IMR-90 (cell line): ENCODE results near the gene RHOBTB1. TPM values are rescaled to one million over a fixed set of nuclear protein-coding genes. Genes with fewer than 3 reads are reported as not detected.

Experiments used
- ATAC-seq: fragments of 200-7000 bp; cut with Tn5 transposase; 2 replicates; pipeline ENCODE4 v1.9.1; 2020; ENCODE audit warnings: low read depth, mild to moderate bottlenecking, moderate library complexity
- BruUV-seq: library from RNA; stranded (reverse); fragments of 400-500 nt; replicated peaks from 2 replicates; lab custom pipeline; 2021; lab: Mats Ljungman, UMichigan
- CTCF ChIA-PET: fragments of 300-600 bp; formaldehyde crosslinking; extraction: SDS; loops from one replicate; lab custom pipeline; 2021; ENCODE audit warnings: antibody characterized with exemption; lab: Yijun Ruan, JAX
- POLR2A ChIA-PET: fragments of 300-600 bp; sonication (Branson Sonifier 250); formaldehyde crosslinking; loops from one replicate; lab custom pipeline; 2022; ENCODE audit warnings: antibody characterized with exemption; ENCODE audit not compliant: unreplicated experiment; lab: Charles Lee
- DNase-seq: peaks from one replicate; pipeline ENCODE4 v3.0.0; 2013
- H2AFZ ChIP-seq: replicated peaks from 2 replicates; pipeline ENCODE3; 2013; ENCODE audit warnings: low read length, mild to moderate bottlenecking; ENCODE audit not compliant: poor library complexity
- H2AK5ac ChIP-seq: 2 replicates; pipeline ENCODE4 v1.6.1; 2013; ENCODE audit warnings: low read depth, low read length, inconsistent platforms
- H2AK9ac ChIP-seq: replicated peaks from 2 replicates; pipeline ENCODE3; 2013; ENCODE audit warnings: mild to moderate bottlenecking, low read depth, low read length, moderate library complexity; ENCODE audit not compliant: poor library complexity
- H2BK120ac ChIP-seq: 2 replicates; pipeline ENCODE4 v1.6.1; 2013; ENCODE audit warnings: low read depth, low read length, inconsistent platforms
- H2BK15ac ChIP-seq: 3 replicates; pipeline ENCODE4 v1.6.1; 2013; ENCODE audit warnings: low read depth, low read length, inconsistent platforms
- H2BK20ac ChIP-seq: 2 replicates; pipeline ENCODE4 v1.6.1; 2013; ENCODE audit warnings: low read depth, mild to moderate bottlenecking, inconsistent platforms, low read length, moderate library complexity
- H2BK5ac ChIP-seq: 2 replicates; pipeline ENCODE4 v1.6.1; 2013; ENCODE audit warnings: mild to moderate bottlenecking, low read depth, low read length, inconsistent platforms; ENCODE audit not compliant: poor library complexity, severe bottlenecking
- H3K14ac ChIP-seq: replicated peaks from 2 replicates; pipeline ENCODE4 v1.6.1; 2013; ENCODE audit warnings: low read depth, low read length, inconsistent platforms
- H3K18ac ChIP-seq: 2 replicates; pipeline ENCODE4 v1.6.1; 2013; ENCODE audit warnings: low read depth, low read length, control low read depth
- H3K23ac ChIP-seq: 2 replicates; pipeline ENCODE4 v1.6.1; 2013; ENCODE audit warnings: low read depth, low read length, inconsistent platforms
- H3K27ac ChIP-seq: 2 replicates; pipeline ENCODE4 v1.5.1; 2013; ENCODE audit warnings: mild to moderate bottlenecking, control low read depth, low read length; ENCODE audit not compliant: insufficient read depth
- H3K27me3 ChIP-seq: 2 replicates; pipeline ENCODE4 v1.6.1; 2013; ENCODE audit warnings: low read length; ENCODE audit not compliant: control insufficient read depth, insufficient read depth
- H3K36me3 ChIP-seq: 2 replicates; pipeline ENCODE4 v1.6.1; 2013; ENCODE audit warnings: low read length, mixed read lengths; ENCODE audit not compliant: control insufficient read depth, insufficient read depth
- H3K4ac ChIP-seq: 2 replicates; pipeline ENCODE4 v1.6.1; 2013; ENCODE audit warnings: low read depth, low read length, inconsistent platforms
- H3K4me1 ChIP-seq: 2 replicates; pipeline ENCODE4 v1.6.1; 2013; ENCODE audit warnings: low read length, mixed read lengths; ENCODE audit not compliant: control insufficient read depth, insufficient read depth
- H3K4me2 ChIP-seq: 2 replicates; pipeline ENCODE4 v1.6.1; 2013; ENCODE audit warnings: low read depth, mild to moderate bottlenecking, control low read depth, low read length, moderate library complexity
- H3K4me3 ChIP-seq: 2 replicates; pipeline ENCODE4 v1.5.1; 2013; ENCODE audit warnings: low read depth, mild to moderate bottlenecking, control low read depth, low read length, moderate library complexity; ENCODE audit not compliant: insufficient read depth
- H3K56ac ChIP-seq: 2 replicates; pipeline ENCODE4 v1.6.1; 2013; ENCODE audit warnings: low read length, inconsistent platforms; ENCODE audit not compliant: insufficient read depth; ENCODE audit errors: extremely low read depth
- H3K79me1 ChIP-seq, 2 experiments: 2 replicates each; pipeline ENCODE4 v1.6.1; 2013; ENCODE audit warnings: low read length in 2 of 2, inconsistent platforms in 1 of 2, low read depth in 1 of 2
- H3K9ac ChIP-seq: 2 replicates; pipeline ENCODE4 v1.6.1; 2013; ENCODE audit warnings: low read depth, low read length, control low read depth
- H3K9me1 ChIP-seq: 2 replicates; pipeline ENCODE4 v1.6.1; 2013; ENCODE audit warnings: low read length, inconsistent platforms; ENCODE audit not compliant: insufficient read depth
- H3K9me3 ChIP-seq: 2 replicates; pipeline ENCODE4 v1.6.1; 2013; ENCODE audit warnings: low read length; ENCODE audit not compliant: control insufficient read depth, insufficient read depth
- H4K20me1 ChIP-seq: 2 replicates; pipeline ENCODE4 v1.6.1; 2013; ENCODE audit warnings: low read length, inconsistent platforms; ENCODE audit not compliant: insufficient read depth
- H4K5ac ChIP-seq: 2 replicates; pipeline ENCODE4 v1.6.1; 2013; ENCODE audit warnings: mild to moderate bottlenecking, low read depth, low read length, control low read depth
- H4K8ac ChIP-seq, 2 experiments: 2 replicates each; pipeline ENCODE4 v1.6.1; 2013; ENCODE audit warnings: low read depth in 2 of 2, low read length in 2 of 2, control low read depth in 1 of 2, inconsistent platforms in 1 of 2
- H4K91ac ChIP-seq: 2 replicates; pipeline ENCODE4 v1.6.1; 2013; ENCODE audit warnings: low read depth, low read length, inconsistent platforms; ENCODE audit not compliant: insufficient read depth
- BHLHE40 ChIP-seq: fragments of 150-350 bp; IDR thresholded peaks from 2 replicates; pipeline ENCODE4 v1.6.1; 2016; ENCODE audit warnings: mild to moderate bottlenecking, low read depth, low read length
- CEBPB ChIP-seq: IDR thresholded peaks from 2 replicates; pipeline ENCODE4 v1.6.1; 2012; ENCODE audit warnings: low read depth, low read length, improper control_type of control experiment
- CTCF ChIP-seq: conservative IDR thresholded peaks from 2 replicates; pipeline ENCODE4 v1.5.1; 2012; ENCODE audit warnings: mild to moderate bottlenecking, low read depth, low read length, improper control_type of control experiment
- FOS ChIP-seq: fragments of 150-350 bp; IDR thresholded peaks from 2 replicates; pipeline ENCODE4 v1.6.1; 2016; ENCODE audit warnings: low read depth, low read length
- MAFK ChIP-seq: IDR thresholded peaks from 2 replicates; pipeline ENCODE4 v1.6.1; 2012; ENCODE audit warnings: low read depth, low read length, improper control_type of control experiment
- MAZ ChIP-seq: IDR thresholded peaks from 2 replicates; pipeline ENCODE4 v1.6.1; 2012; ENCODE audit warnings: low read depth, mild to moderate bottlenecking, low read length, improper control_type of control experiment, moderate library complexity, borderline replicate concordance
- NFE2L2 ChIP-seq: fragments of 150-350 bp; IDR thresholded peaks from 2 replicates; pipeline ENCODE4 v1.6.1; 2016; ENCODE audit warnings: low read depth, mild to moderate bottlenecking, low read length
- POLR2A ChIP-seq: IDR thresholded peaks from 2 replicates; pipeline ENCODE4 v1.6.1; 2012; ENCODE audit warnings: mild to moderate bottlenecking, low read depth, low read length
- RCOR1 ChIP-seq: IDR thresholded peaks from 2 replicates; pipeline ENCODE4 v1.6.1; 2012; ENCODE audit warnings: mild to moderate bottlenecking, low read length, improper control_type of control experiment; ENCODE audit not compliant: insufficient replicate concordance
- RFX5 ChIP-seq: IDR thresholded peaks from 2 replicates; pipeline ENCODE4 v1.8.0; 2012; ENCODE audit warnings: low read depth, mild to moderate bottlenecking, low read length, moderate library complexity
- SMC3 ChIP-seq: fragments of 150-350 bp; IDR thresholded peaks from 2 replicates; pipeline ENCODE4 v1.6.1; 2016; ENCODE audit warnings: low read depth, mild to moderate bottlenecking, antibody characterized with exemption, low read length, moderate library complexity
- WGBS, 2 experiments: methylation state at CpG; one replicate each; pipeline versions ENCODE4 v1.1.5 to v1.1.7; 2013; ENCODE audit warnings: missing lambda C conversion rate in 2 of 2; ENCODE audit not compliant: insufficient read length in 1 of 2; ENCODE audit errors: extremely low coverage in 2 of 2; 5-methylcytosine and 5-hydroxymethylcytosine counted together
- dilution Hi-C: fragments of 300-500 bp; cut with HindIII; formaldehyde crosslinking; loops from one replicate; pipeline ENCODE4 v1.14.3; 2018; ENCODE audit warnings: low sequenced_read_pairs; ENCODE audit not compliant: unreplicated experiment
- in situ Hi-C: fragments of 300-500 bp; cut with MboI; formaldehyde crosslinking; loops from 3 replicates; pipeline ENCODE4 v1.14.3; 2019; ENCODE audit warnings: low sequenced_read_pairs, inconsistent platforms, mixed read lengths
- intact Hi-C: fragments of 100-400 bp; cut with micrococcal nuclease; formaldehyde crosslinking; loops from 2 replicates; pipeline ENCODE4 v1.10.0; 2022
- polyA plus RNA-seq, 3 experiments: library from polyadenylated mRNA; depleted of rRNA; stranded (reverse); fragments of >200 nt; gene quantifications; 2 replicates each; pipeline ENCODE4 v1.2.3, GENCODE V29; 2012; ENCODE audit warnings: low replicate concordance in 1 of 3
- total RNA-seq: library from RNA; depleted of rRNA; stranded (reverse); fragments of >200 nt; gene quantifications from 2 replicates; pipeline ENCODE4 v1.2.3, GENCODE V29; 2012
- TF ChIP-seq, protein P1 (sequence below): fragments of 150-350 bp; IDR thresholded peaks from 2 replicates; pipeline ENCODE4 v1.6.1; 2017; ENCODE audit warnings: mild to moderate bottlenecking, antibody characterized with exemption, low read length, low read depth

The RHOBTB1 gene
- total and polyA plus RNA-seq, 2 of the 4 experiments (the other 2 are of a cell fraction), result 8.9 to 15.2 TPM

GRCh38 chr10:60892571-60892970 lies 51.4 kb downstream of the RHOBTB1 start:
- Histone ChIP-seq H3K4me2 (no peak overlapping the region), H3K4me1 (peaks cover 3% of the 10 kb centered on the region), H4K8ac (no peak overlapping the region), H3K56ac (no peak overlapping the region), H3K27ac (no peak overlapping the region), H3K9me1 (no peaks in the 10 kb centered on the region; the same call in 1 of the 2 replicates), H2AFZ (no peak overlapping the region), H2BK120ac (no peak overlapping the region), H4K20me1 (no peaks in the 10 kb centered on the region), H3K36me3 (peaks cover 14% of the 10 kb centered on the region), H3K9ac (no peak overlapping the region), H3K27me3 (no peaks in the 10 kb centered on the region), H3K14ac (no peak overlapping the region), H4K91ac (no peak overlapping the region), H3K23ac (no peak overlapping the region), H2AK5ac (0 out of 2 replicates have a peak overlapping the region, but pooled peaks have one; percentile 13), H3K18ac (no peak overlapping the region), H2BK15ac (no peak overlapping the region), H4K5ac (no peak overlapping the region), H2BK5ac (no peak overlapping the region), H2AK9ac (no peak overlapping the region), H3K4ac (no peak overlapping the region), H3K9me3 (no peaks in the 10 kb centered on the region), H2BK20ac (no peak overlapping the region), H3K4me3 (no peak overlapping the region), H3K79me1 (peaks cover 0 to 6% of the 10 kb centered on the region in 2 experiments; a peak in 1 of 4 replicates)
- ATAC-seq (no peak), DNase-seq (no peak)
- CTCF ChIA-PET, result no interaction called here
- dilution Hi-C loops (no loop called here), in situ Hi-C loops (no loop called here), intact Hi-C loops (no loop called here)
- TF ChIP-seq MAZ (no peak), POLR2A (no peak), FOS (no peak), SMC3 (no peak), CTCF (no peak), RFX5 (no peak), RCOR1 (no peak), BHLHE40 (no peak), MAFK (no peak), CEBPB (no peak), NFE2L2 (no peak)
- TF ChIP-seq, protein P1, sequence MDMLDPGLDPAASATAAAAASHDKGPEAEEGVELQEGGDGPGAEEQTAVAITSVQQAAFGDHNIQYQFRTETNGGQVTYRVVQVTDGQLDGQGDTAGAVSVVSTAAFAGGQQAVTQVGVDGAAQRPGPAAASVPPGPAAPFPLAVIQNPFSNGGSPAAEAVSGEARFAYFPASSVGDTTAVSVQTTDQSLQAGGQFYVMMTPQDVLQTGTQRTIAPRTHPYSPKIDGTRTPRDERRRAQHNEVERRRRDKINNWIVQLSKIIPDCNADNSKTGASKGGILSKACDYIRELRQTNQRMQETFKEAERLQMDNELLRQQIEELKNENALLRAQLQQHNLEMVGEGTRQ, result no peak
- POLR2A ChIA-PET, result no interaction called here
- no CpG with 5 or more reads among the region's 8 CpGs for WGBS, 2 experiments
- no TSS peak for BruUV-seq
